Colonic mucosa (tissue), 4 donors: ENCODE data around the gene LNX1. TPM values are rescaled to one million over a fixed set of nuclear protein-coding genes. Genes with fewer than 3 reads are reported as not detected.

ENCODE experiments used
- DNase-seq: peaks from one replicate; pipeline ENCODE4 v3.0.0-alpha.2; 2020
- H3K27ac ChIP-seq: fragments of 200-600 bp; one replicate; pipeline ENCODE4 v1.8.0; 2021
- H3K27me3 ChIP-seq: fragments of 200-600 bp; one replicate; pipeline ENCODE4 v1.8.0; 2021
- H3K36me3 ChIP-seq: fragments of 200-600 bp; one replicate; pipeline ENCODE4 v1.8.0; 2021
- H3K4me1 ChIP-seq: fragments of 200-600 bp; one replicate; pipeline ENCODE4 v1.8.0; 2021; ENCODE audit warnings: mild to moderate bottlenecking
- H3K4me3 ChIP-seq: fragments of 200-600 bp; one replicate; pipeline ENCODE4 v1.8.0; 2021
- H3K9ac ChIP-seq, 2 donors: one replicate each; pipeline ENCODE4 v1.7.0; 2013; ENCODE audit warnings: control low read depth in 2 of 2, low read depth in 2 of 2, low read length in 2 of 2
- H3K9me3 ChIP-seq: fragments of 200-600 bp; one replicate; pipeline ENCODE4 v1.8.0; 2021
- intact Hi-C: fragments of 100-400 bp; cut with DNase I; formaldehyde crosslinking; loops from one replicate; pipeline ENCODE4 v1.14.1; 2022
- total RNA-seq, 2 donors: library from RNA; stranded (reverse); fragmentation: NEBNext Ultra II Directional in 1 of 2; extraction: Animal tissue kit (Norgen Biotek cat#: 25700) in 1 of 2; gene quantifications; one replicate each; pipeline ENCODE4 v1.2.1, GENCODE V29; 2021
- TF ChIP-seq, protein P1 (sequence below): fragments of 200-600 bp; IDR thresholded peaks from one replicate; pipeline ENCODE4 v1.8.0; 2022; ENCODE audit warnings: antibody characterized with exemption, mild to moderate bottlenecking
- donor health status: healthy.
- donor health status: DM: no; HTN: no; CAD: no.
- donor health status: DM: no; HTN: no; CAD: no.

LNX1 gene
- total RNA-seq, 2 donors from 2014 or later, result 9.7 to 25.0 TPM

DNA sequence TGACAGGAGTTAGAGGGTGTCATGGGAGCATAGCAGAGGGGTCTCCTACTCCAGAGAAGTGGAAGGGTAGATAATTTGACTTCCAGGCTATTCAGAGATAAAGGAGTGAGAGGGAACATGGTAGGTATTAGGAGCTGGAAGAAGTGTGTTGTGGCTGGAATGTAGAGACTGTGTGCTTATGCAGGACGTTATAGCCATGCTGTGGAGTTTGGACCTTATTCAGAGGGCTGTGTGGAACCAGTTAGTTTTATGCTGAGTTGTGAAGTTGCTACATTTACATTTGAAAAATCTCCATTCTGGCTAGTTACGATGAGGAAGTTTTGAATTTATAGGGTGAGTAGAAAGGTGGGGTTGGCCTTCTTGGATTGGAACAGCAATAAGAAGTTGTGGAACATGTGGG lies 146.3 kb downstream of the LNX1 start:
- Histone ChIP-seq H3K9ac (no peak overlapping the region), H3K4me3 (no peak overlapping the region), H3K4me1 (no peaks in the 10 kb centered on the region), H3K36me3 (no peaks in the 10 kb centered on the region), H3K27me3 (no peaks in the 10 kb centered on the region), H3K9me3 (no peaks in the 10 kb centered on the region), H3K27ac (no peak overlapping the region)
- intact Hi-C loops, result loop anchor here (10.0 kb wide), 1 partner anchor 60 kb away; no protein-coding TSS in a partner anchor
- TF ChIP-seq, protein P1, sequence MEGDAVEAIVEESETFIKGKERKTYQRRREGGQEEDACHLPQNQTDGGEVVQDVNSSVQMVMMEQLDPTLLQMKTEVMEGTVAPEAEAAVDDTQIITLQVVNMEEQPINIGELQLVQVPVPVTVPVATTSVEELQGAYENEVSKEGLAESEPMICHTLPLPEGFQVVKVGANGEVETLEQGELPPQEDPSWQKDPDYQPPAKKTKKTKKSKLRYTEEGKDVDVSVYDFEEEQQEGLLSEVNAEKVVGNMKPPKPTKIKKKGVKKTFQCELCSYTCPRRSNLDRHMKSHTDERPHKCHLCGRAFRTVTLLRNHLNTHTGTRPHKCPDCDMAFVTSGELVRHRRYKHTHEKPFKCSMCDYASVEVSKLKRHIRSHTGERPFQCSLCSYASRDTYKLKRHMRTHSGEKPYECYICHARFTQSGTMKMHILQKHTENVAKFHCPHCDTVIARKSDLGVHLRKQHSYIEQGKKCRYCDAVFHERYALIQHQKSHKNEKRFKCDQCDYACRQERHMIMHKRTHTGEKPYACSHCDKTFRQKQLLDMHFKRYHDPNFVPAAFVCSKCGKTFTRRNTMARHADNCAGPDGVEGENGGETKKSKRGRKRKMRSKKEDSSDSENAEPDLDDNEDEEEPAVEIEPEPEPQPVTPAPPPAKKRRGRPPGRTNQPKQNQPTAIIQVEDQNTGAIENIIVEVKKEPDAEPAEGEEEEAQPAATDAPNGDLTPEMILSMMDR, result no peak
- DNase-seq, result no peak

DNA sequence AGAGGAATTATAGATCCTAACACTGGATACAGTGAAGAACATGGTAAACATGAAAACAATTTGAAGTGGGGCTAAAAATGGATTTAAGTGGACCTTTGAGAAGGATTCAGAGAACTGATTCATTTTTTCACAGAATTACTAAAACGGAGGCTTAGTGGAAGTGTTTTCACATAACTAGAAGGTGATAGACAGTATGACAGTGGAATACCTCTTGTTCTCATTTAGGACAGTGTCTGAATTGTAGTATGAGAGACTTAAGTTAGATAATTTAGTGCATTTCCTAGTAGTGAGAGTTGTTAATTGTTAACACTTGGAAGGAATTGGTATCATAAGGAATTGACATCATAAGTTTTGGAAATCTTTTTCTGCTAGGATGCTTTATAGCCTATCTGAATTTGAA lies 149.7 kb downstream of the LNX1 start:
- Histone ChIP-seq H3K9ac (no peak overlapping the region), H3K9me3 (no peaks in the 10 kb centered on the region), H3K4me1 (no peaks in the 10 kb centered on the region), H3K27ac (no peak overlapping the region), H3K27me3 (no peaks in the 10 kb centered on the region), H3K36me3 (no peaks in the 10 kb centered on the region), H3K4me3 (no peak overlapping the region)
- TF ChIP-seq, protein P1, result no peak
- intact Hi-C loops, result loop anchor here (10.0 kb wide), 1 partner anchor 57 kb away; no protein-coding TSS in a partner anchor
- DNase-seq, result no peak

DNA sequence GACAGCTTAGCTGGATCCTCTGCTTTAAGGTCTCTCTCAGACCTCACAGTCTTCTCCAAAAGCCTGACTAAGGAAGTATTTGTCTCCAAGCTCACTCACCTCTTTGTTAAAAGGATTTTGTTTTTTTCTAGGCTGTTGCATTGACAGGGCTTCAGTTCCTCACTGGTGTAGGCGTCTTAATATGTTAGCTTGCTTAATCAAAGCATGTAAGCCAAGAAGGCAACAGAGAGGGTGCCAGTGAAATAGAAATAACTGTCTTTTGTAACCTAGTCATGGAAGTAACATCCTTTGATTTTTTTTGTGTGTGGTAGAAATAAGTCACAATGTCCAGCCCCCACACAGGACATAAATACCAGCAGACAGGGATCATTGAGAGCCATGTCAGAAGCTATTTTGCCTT lies 155.0 kb downstream of the LNX1 start:
- Histone ChIP-seq H3K9me3 (no peaks in the 10 kb centered on the region), H3K27me3 (no peaks in the 10 kb centered on the region), H3K9ac (no peak overlapping the region), H3K36me3 (peaks cover 6% of the 10 kb centered on the region), H3K4me1 (no peaks in the 10 kb centered on the region), H3K4me3 (no peak overlapping the region), H3K27ac (no peak overlapping the region)
- intact Hi-C loops, result no loop called here
- no peak for DNase-seq
- TF ChIP-seq, protein P1, result no peak

DNA sequence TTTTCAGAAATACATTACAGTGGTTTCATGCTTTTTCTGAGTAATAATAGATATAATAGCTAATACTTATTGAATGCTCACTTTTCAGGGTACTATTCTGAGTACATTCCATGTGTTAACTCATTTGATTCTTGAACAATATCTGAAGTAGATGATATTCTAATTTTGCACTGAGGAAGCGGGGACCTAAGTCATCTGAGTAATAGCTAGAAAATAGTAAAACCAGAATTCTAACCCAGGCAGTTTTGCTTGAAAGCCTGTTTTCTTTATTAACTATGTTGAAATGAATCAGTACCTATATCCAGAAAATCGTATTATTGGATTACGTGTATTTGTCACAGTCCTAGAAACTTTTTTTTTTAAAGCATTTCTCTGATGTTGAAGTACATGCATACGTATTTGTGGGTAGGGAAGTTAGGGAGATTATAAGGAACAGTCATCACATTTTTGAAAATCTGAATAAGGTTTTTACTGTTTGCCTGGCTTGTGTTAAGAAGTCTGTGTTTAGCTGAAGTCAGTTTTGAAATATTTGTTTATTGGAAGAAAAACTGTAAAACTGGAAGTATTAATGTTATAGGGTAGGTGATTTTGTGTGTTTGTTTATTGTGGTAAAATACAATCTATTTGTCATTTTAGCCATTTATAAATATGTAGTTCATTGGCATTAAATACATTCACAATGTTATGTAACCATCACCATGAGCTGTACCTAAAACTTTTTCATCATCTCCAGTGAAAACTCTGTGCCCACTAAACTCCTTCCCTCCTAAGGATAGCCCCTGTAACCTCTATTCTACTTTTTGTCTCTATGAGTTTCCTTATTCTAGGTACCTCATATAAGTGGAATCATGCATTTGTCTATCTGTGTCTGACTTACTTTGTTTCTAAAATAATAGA lies 158.5 kb downstream of the LNX1 start:
- Histone ChIP-seq H3K27me3 (no peaks in the 10 kb centered on the region), H3K36me3 (peaks cover 7% of the 10 kb centered on the region), H3K27ac (no peak overlapping the region), H3K4me1 (no peaks in the 10 kb centered on the region), H3K9me3 (no peaks in the 10 kb centered on the region), H3K4me3 (no peak overlapping the region), H3K9ac (no peak overlapping the region)
- TF ChIP-seq, protein P1, result no peak
- intact Hi-C loops, result no loop called here
- no peak for DNase-seq

DNA sequence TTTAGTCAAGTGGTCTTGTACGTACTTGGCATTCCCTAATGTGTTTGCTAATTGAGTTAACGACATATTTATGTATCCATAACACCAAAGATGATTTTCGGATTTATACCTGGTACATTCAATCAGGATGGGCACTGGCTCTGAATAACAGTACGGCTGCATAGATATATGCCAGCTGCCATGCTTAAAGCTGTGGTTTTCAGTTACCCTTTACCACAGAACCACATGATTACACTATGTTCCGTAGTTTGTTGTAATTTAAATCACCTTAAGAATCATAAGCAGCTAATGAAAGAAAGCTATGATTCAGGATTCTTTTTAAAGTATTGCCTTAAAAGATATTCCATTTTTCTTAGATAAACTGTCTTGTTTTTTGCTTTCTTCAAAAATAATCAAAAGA lies 160.2 kb downstream of the LNX1 start:
- H3K4me1 ChIP-seq, result no peaks in the 10 kb centered on the region
- TF ChIP-seq, protein P1, result no peak
- DNase-seq, result no peak
- H3K27me3 ChIP-seq, result no peaks in the 10 kb centered on the region
- intact Hi-C loops, result no loop called here
- H3K9ac ChIP-seq, result no peak overlapping the region
- no peaks in the 10 kb centered on the region for H3K9me3 ChIP-seq
- no peak overlapping the region for H3K4me3 ChIP-seq
- peaks cover 14% of the 10 kb centered on the region for H3K36me3 ChIP-seq
- H3K27ac ChIP-seq, result no peak overlapping the region
